ENCODE data around the gene DLGAP1. TPM values are rescaled to one million over a fixed set of nuclear protein-coding genes. Genes with fewer than 3 reads are reported as not detected.
A peak's percentile ranks its signal among the peaks of the same experiment; 100 is the strongest.

DLGAP1 gene
- total and polyA plus RNA-seq, 2 experiments from 2014 or later = 17.0 to 48.5 TPM

DNA sequence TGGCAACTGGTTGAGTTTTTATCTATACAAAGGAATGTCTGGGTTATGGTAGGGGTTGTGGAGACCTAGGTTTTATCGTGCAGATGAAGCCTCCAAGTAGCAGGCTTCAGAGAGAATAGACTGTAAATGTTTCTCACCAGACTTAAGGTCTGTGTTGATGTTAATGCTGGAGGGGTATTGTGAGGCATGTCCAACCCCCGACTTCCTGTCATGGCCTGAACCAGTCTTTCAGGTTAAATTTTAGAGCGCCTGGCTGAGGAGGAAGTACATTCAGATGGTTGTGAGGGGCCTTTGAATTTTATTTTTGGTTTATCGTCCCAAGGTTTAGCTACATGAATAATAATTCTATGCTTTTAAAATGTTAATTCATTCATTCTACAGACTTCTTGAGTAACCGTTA lies 435.1 kb downstream of the DLGAP1 start:
- no peaks in the 10 kb centered on the region for H4K20me1 ChIP-seq (replicated peaks; ENCODE audit: insufficient read depth)
- no peak overlapping the region for H2AFZ ChIP-seq
- no peak for ATAC-seq
- 0 out of 2 replicates have a peak, but pooled peaks cover 3% of the 10 kb centered on the region for H3K9me2 ChIP-seq (ENCODE audit: insufficient read depth)
- Mint-ChIP-seq H3K27me3 (ENCODE audit: insufficient read depth, low read depth, poor library complexity) (peaks cover 8% of the 10 kb centered on the region), H3K9me3 (peaks cover 15% of the 10 kb centered on the region; the same call in 2 of the 3 replicates), H3K36me3 (ENCODE audit: low read depth) (peaks cover 34% of the 10 kb centered on the region), H3K4me1 (peaks cover 50% of the 10 kb centered on the region), H3K4me3 (peak overlapping the region; percentile 15; the same call in 2 of the 3 replicates), H3K27ac (peak overlapping the region; percentile 53; the same call in 1 of the 2 replicates)
- TF ChIP-seq EZH2phosphoT487 (IDR thresholded peaks at IDR 0.05; ENCODE audit: unreplicated experiment) (no peak), STAT1 (IDR thresholded peaks at IDR 0.05; ENCODE audit: unreplicated experiment) (no peak), ZNF114 (CRISPR knock-in tag; IDR thresholded peaks at IDR 0.05) (no peak)
- TF ChIP-seq, protein P1, sequence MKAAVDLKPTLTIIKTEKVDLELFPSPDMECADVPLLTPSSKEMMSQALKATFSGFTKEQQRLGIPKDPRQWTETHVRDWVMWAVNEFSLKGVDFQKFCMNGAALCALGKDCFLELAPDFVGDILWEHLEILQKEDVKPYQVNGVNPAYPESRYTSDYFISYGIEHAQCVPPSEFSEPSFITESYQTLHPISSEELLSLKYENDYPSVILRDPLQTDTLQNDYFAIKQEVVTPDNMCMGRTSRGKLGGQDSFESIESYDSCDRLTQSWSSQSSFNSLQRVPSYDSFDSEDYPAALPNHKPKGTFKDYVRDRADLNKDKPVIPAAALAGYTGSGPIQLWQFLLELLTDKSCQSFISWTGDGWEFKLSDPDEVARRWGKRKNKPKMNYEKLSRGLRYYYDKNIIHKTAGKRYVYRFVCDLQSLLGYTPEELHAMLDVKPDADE (IDR thresholded peaks at IDR 0.05) = peak; percentile 74
- TF ChIP-seq, protein P2, sequence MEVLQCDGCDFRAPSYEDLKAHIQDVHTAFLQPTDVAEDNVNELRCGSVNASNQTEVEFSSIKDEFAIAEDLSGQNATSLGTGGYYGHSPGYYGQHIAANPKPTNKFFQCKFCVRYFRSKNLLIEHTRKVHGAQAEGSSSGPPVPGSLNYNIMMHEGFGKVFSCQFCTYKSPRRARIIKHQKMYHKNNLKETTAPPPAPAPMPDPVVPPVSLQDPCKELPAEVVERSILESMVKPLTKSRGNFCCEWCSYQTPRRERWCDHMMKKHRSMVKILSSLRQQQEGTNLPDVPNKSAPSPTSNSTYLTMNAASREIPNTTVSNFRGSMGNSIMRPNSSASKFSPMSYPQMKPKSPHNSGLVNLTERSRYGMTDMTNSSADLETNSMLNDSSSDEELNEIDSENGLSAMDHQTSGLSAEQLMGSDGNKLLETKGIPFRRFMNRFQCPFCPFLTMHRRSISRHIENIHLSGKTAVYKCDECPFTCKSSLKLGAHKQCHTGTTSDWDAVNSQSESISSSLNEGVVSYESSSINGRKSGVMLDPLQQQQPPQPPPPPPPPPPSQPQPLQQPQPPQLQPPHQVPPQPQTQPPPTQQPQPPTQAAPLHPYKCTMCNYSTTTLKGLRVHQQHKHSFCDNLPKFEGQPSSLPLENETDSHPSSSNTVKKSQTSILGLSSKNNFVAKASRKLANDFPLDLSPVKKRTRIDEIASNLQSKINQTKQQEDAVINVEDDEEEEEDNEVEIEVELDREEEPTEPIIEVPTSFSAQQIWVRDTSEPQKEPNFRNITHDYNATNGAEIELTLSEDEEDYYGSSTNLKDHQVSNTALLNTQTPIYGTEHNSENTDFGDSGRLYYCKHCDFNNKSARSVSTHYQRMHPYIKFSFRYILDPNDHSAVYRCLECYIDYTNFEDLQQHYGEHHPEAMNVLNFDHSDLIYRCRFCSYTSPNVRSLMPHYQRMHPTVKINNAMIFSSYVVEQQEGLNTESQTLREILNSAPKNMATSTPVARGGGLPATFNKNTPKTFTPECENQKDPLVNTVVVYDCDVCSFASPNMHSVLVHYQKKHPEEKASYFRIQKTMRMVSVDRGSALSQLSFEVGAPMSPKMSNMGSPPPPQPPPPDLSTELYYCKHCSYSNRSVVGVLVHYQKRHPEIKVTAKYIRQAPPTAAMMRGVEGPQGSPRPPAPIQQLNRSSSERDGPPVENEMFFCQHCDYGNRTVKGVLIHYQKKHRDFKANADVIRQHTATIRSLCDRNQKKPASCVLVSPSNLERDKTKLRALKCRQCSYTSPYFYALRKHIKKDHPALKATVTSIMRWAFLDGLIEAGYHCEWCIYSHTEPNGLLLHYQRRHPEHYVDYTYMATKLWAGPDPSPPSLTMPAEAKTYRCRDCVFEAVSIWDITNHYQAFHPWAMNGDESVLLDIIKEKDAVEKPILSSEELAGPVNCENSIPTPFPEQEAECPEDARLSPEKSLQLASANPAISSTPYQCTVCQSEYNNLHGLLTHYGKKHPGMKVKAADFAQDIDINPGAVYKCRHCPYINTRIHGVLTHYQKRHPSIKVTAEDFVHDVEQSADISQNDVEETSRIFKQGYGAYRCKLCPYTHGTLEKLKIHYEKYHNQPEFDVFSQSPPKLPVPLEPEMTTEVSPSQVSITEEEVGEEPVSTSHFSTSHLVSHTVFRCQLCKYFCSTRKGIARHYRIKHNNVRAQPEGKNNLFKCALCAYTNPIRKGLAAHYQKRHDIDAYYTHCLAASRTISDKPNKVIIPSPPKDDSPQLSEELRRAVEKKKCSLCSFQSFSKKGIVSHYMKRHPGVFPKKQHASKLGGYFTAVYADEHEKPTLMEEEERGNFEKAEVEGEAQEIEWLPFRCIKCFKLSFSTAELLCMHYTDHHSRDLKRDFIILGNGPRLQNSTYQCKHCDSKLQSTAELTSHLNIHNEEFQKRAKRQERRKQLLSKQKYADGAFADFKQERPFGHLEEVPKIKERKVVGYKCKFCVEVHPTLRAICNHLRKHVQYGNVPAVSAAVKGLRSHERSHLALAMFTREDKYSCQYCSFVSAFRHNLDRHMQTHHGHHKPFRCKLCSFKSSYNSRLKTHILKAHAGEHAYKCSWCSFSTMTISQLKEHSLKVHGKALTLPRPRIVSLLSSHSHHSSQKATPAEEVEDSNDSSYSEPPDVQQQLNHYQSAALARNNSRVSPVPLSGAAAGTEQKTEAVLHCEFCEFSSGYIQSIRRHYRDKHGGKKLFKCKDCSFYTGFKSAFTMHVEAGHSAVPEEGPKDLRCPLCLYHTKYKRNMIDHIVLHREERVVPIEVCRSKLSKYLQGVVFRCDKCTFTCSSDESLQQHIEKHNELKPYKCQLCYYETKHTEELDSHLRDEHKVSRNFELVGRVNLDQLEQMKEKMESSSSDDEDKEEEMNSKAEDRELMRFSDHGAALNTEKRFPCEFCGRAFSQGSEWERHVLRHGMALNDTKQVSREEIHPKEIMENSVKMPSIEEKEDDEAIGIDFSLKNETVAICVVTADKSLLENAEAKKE (CRISPR knock-in tag; IDR thresholded peaks at IDR 0.05) = peak; percentile 16; the same call in 1 of the 2 replicates
- H3K27ac ChIP-seq (ENCODE audit: low read depth) = peak overlapping the region; percentile 81
- no peaks in the 10 kb centered on the region for H3K79me2 ChIP-seq (replicated peaks; ENCODE audit: insufficient read depth)
- peak; percentile 58 for DNase-seq (ENCODE audit: low spot score)
- H3K27me3 ChIP-seq (ENCODE audit: insufficient read depth) = no peaks in the 10 kb centered on the region
- H3K4me1 ChIP-seq (ENCODE audit: insufficient read depth) = peaks cover 45% of the 10 kb centered on the region
- no peaks in the 10 kb centered on the region; the same call in 1 of the 2 replicates for H3K36me3 ChIP-seq (ENCODE audit: insufficient read depth)
- H3F3A ChIP-seq (replicated peaks; ENCODE audit: low read depth) = 0 out of 2 replicates have a peak, but pooled peaks cover 7% of the 10 kb centered on the region
- H3K4me3 ChIP-seq = peak overlapping the region; percentile 1; the same call in 1 of the 2 replicates
- 0 out of 2 replicates have a peak overlapping the region, but pooled peaks have one; percentile 3 for H3K4me2 ChIP-seq

All from GM23338 (cell line).